HG02852 (cell line): ENCODE measurements around the gene SLC16A12.
A peak's percentile ranks its signal among the peaks of the same experiment; 100 is the strongest.
"Not testable (repeated sequence)": the region's sequence is repeated elsewhere in the genome, so short reads cannot be mapped to it uniquely, and the experiment has no call there.

Experiments used
- ATAC-seq: cut with Tn5 transposase; IDR thresholded peaks from one replicate; pipeline ENCODE4 v1.9.1; 2021; ENCODE audit warnings: mild to moderate bottlenecking, moderate library complexity; ENCODE audit not compliant: unreplicated experiment

The SLC16A12 gene

DNA sequence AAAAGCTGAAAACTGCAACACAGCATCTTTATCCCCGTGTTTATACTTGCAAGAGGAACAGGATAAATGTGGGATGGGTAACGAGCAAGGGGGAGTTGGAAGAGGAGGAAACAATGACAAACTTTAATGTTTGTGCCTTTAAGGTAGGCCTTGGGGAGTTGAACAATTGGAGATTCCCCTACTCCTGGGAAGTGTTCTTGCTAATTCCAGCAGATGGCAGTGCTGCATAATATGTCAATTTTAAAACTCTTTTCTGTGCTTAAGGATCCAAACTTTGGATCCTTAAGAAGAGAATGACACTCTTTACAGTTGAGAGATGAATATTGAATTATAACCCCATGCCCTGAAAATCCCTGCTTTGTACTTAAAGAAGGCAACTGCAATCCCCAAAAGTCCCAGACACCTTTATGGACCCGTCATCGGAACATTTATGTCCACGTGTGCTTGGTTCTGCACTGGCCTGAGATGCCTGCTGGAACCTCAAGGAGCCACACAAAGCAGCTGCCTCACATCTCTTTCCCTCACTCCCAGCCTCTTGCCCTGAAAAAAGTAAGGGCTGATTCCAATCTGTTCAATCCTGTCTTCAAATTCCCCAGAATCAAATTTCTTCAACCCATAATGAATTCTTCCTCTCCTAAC lies 109.0 kb downstream of the SLC16A12 start:
- no peak for ATAC-seq

- ATAC-seq, result no peak
Measured at GRCh38 chr10:89425000-89425399, 110.4 kb downstream of the SLC16A12 start.

DNA sequence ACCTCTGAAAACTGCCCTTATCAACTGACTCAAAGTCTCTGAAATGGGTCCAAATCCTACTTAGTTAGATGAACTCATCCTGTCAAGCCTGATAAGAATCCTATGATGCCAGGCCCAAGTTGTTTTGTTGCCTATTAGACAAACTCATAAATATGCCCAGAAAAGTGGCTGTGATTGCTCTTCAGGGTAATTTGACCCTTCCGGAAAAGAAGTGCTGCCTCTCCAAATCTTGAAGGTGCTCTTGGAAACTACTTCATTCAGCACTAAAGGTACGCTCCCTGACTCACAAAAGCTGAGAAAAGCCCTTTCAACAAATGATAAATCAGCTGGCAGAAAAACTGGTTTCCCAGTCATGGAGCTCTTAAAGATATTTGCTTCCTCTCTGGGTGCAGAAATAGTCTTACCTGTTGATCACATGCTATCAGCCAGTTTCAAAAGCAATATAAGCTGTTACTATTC lies 114.3 kb downstream of the SLC16A12 start:
- ATAC-seq, result no peak

- no peak for ATAC-seq
Measured at GRCh38 chr10:89419548-89419947, 115.8 kb downstream of the SLC16A12 start.

GRCh38 chr10:89416465-89416864 lies 118.9 kb downstream of the SLC16A12 start:
- no peak for ATAC-seq

GRCh38 chr10:89414879-89415821 lies 120.2 kb downstream of the SLC16A12 start:
- peak; percentile 40 for ATAC-seq

GRCh38 chr10:89414146-89414878 lies 121.1 kb downstream of the SLC16A12 start, which contains the start of gene IFIT5:
IFIT5 (plus strand) TSS chr10:89414568; CDS start chr10:89414799, 231 bp downstream.
- peak; percentile 71 for ATAC-seq

- ATAC-seq, result no peak
Measured at GRCh38 chr10:89413398-89413912, 121.9 kb downstream of the SLC16A12 start.

DNA sequence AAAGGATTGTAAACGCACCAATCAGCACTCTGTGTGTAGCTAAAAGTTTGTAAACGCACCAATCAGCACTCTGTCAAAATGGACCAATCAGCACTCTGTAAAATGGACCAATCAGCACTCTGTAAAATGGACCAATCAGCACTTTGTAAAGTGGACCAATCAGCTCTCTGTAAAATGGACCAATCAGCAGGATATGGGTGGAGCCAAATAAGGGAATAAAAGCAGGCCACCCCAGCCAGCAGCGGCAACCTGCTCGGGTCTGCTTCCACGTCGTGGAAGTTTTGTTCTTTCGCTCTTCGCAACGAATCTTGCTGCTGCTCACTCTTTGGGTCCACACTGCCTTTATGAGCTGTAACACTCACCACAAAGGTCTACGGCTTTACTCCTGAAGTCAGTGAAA lies 123.1 kb downstream of the SLC16A12 start:
- not testable (repeated sequence) for ATAC-seq

DNA sequence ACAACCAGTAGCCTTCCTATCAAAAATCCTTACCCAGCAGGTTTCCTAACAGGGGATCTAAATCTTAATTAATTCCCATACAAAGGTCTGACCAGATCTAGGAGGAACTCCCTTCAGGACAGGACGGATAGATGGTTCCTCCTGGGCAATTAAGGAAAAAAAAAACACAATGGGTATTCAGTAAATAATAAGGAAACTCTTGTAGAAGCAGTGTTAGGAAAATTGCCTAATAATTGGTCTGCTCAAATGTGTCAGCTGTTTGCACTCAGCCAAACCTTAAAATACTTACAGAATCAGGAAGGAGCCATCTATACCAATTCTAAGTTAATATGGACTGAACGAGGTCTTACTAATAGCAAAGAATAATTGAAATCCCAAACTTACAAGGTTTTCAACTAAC lies 124.3 kb downstream of the SLC16A12 start:
- not testable (repeated sequence) for ATAC-seq

DNA sequence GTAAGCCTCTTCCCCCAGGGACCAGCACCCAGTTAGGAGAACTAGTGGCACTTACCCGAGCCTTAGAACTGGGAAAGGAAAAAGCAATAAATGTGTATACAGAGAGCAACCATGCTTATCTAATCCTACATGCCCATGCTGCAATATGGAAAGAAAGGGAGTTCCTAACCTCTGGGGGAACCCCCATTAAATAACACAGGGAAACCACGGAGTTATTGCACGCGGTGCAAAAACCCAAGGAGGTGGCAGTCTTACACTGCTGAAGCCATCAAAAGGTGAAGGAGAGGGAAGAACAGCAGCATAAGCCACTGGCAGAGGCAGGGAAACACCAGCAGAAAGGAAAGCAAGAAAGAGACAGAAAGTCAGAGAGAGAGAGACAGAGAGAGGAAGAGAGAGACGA lies 124.8 kb downstream of the SLC16A12 start:
- not testable (repeated sequence) for ATAC-seq

DNA sequence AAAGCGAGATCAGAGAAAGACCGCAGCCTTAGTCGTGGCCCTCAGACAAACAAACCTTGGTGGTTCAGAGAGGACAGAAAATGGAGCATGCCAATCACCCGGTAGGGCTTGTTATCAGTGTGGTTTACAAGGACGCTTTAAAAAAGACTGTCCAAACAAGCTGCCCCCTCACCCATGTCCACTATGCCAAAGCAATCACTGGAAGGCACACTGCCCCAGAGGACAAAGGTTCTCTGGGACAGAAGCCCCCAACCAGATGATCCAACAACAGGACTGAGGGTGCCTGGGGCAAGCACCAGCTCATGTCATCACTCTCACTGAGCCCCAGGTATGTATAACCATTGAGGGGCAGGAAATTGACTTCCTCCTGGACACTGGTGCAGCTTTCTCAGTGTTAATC lies 126.1 kb downstream of the SLC16A12 start:
- ATAC-seq, result not testable (repeated sequence)

- ATAC-seq, result not testable (repeated sequence)
Measured at GRCh38 chr10:89407792-89408191, 127.6 kb downstream of the SLC16A12 start.

GRCh38 chr10:89406178-89406577 lies 129.2 kb downstream of the SLC16A12 start:
- not testable (repeated sequence) for ATAC-seq

- no peak for ATAC-seq
Measured at GRCh38 chr10:89404104-89405047, 131.0 kb downstream of the SLC16A12 start.

DNA sequence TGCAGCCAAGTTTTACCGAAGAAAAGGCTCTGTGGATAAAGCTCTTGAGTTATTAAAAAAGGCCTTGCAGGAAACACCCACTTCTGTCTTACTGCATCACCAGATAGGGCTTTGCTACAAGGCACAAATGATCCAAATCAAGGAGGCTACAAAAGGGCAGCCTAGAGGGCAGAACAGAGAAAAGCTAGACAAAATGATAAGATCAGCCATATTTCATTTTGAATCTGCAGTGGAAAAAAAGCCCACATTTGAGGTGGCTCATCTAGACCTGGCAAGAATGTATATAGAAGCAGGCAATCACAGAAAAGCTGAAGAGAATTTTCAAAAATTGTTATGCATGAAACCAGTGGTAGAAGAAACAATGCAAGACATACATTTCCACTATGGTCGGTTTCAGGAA lies 132.4 kb downstream of the SLC16A12 start:
- no peak for ATAC-seq

DNA sequence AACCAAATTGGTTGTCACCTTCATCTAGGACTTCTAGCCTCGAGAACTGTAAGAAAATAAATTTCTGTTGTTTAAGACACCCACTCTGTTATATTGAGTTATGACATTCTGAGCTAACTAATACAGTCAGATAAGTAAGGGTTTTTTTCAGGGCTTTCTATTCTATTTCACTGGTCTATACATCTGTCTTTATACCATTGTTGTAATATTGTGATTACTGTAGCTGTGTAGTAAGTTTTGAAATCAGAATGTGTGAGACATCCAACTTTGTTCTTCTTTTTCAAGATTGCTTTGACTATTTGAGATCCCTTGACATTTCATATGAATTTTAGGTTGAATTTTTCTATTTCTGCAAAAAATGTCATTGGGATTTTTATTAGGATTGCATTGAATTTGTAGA lies 135.4 kb downstream of the SLC16A12 start:
- ATAC-seq, result no peak

DNA sequence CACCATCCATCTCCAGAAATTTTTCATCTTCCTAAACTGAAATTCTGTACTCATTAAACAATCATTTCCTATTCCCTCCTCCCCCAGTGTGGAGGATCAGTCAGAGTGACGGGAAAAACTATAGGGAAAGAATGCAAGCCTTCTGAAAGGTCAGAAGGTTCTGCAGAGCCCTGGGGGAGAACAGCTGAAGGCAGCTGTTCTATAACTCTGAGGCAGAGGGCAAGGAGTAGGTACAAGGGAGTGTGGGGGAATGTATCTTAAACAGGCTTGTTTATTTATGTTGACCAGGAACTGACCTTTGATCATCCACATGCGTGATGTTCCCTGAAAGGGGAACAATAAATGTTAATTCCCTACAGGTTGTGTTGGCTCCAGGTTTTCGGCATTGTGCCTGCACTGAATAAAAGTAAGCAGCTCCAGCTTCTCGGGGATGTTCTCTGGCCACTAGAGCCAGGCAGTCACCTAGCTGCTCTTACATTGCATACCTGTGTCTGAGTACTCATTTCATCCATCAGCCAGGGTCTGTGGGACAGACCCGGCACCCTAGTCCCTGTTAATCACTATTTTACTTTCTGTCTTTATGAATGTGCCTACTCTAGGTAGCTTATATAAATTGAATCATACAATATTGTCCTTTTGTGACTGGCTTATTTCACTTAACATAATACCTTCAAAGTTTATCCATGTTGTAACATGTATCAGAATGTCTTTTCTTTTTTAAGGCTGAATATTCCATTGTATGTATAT lies 137.2 kb downstream of the SLC16A12 start:
- ATAC-seq, result no peak

DNA sequence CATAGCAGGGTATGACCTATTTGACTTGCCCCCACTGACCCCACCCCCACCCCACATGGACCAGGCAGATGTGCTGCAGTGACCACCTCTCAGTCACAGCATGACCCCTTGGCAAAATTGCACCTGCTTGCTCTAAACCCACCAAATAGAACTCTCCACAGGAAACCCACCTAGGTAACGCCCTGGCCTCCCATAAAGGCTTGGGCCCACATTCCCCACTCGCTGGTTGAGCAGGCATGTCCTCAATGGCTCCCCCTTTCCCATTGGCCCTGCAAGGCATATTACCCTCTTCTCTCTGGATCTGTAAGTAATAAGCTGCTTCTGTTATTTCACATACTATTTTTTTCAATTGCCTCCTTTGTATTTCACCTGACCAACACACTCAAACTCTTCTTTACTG lies 140.3 kb downstream of the SLC16A12 start:
- no peak for ATAC-seq
